ENCODE measurements around the gene FUT9.
"Not testable (repeated sequence)": the region's sequence is repeated elsewhere in the genome, so short reads cannot be mapped to it uniquely, and the experiment has no call there.

The FUT9 gene

GRCh38 chr6:96194675-96195074 lies 178.9 kb downstream of the FUT9 start:
- no peak for DNase-seq

GRCh38 chr6:96195272-96195671 lies 179.5 kb downstream of the FUT9 start:
- no peak for DNase-seq

- DNase-seq: no peak
Observed at GRCh38 chr6:96196633-96197032, 180.9 kb downstream of the FUT9 start.

- no peak for DNase-seq
Observed at GRCh38 chr6:96197241-96197640, 181.5 kb downstream of the FUT9 start.

- no peak for DNase-seq
Observed at GRCh38 chr6:96202571-96202970, 186.8 kb downstream of the FUT9 start.

GRCh38 chr6:96211341-96211740 lies 195.6 kb downstream of the FUT9 start:
- no peak for DNase-seq

- no peak for DNase-seq
Observed at GRCh38 chr6:96212066-96212465, 196.3 kb downstream of the FUT9 start.

DNA sequence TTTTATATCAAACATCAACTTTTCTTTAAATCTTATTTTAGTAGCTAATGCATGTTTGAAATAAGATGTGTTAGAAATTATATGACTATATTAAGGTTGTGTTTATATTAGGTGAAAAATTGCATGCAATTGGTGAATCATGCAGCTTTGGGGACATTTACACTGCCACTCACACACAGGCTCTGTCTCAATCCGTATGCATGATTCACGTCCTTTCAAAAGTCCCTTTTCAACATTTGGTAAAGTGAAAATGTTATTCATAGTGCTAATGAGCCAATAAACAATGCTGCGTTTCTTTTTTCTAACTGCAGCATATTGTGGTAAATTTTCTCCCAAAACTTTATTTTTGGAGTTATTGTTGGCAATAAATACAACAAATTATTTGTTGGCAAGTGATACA lies 198.0 kb downstream of the FUT9 start:
- no peak for DNase-seq

GRCh38 chr6:96223695-96224094 lies 207.9 kb downstream of the FUT9 start:
- DNase-seq: no peak

GRCh38 chr6:96227135-96227534 lies 211.4 kb downstream of the FUT9 start:
- DNase-seq: no peak

- no peak for DNase-seq
Observed at GRCh38 chr6:96234444-96234843, 218.7 kb downstream of the FUT9 start.

DNA sequence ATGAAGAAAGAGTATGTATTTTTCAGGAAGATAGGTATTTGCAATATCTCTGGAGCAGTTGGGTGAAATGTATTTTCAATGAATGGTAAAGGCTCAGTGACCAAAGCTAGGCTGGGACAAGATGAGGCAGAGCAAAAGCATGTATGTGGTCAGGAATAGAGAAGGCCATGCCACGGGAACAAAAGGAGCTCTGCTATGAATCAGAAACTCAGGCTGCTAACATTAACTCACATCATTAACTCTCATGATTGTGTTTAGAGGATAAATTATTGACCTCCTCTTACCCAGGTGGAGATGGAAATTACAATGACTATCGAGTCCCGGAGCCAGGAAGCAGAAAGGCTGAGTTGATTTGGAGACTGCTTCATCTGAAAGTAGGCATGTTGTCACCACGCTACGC lies 220.2 kb downstream of the FUT9 start:
- DNase-seq: no peak

DNA sequence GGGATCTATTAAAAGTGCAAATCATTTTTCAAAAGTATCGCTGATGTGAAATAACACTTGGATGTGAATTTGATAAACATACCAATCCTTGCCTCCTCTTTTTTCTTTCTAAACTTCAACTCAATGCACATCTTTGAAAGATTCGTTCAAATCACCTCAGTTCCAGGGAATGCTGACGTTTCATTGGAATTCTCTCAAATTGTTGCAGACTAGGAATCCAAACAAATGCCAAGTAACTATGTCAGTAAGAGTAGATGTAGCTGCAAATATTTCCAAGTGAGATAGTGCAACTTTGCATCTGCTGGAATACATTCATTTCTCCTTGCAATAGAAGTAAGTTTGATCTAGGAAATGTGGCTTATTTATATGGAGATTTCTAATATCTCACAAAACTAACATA lies 220.7 kb downstream of the FUT9 start:
- DNase-seq: no peak

DNA sequence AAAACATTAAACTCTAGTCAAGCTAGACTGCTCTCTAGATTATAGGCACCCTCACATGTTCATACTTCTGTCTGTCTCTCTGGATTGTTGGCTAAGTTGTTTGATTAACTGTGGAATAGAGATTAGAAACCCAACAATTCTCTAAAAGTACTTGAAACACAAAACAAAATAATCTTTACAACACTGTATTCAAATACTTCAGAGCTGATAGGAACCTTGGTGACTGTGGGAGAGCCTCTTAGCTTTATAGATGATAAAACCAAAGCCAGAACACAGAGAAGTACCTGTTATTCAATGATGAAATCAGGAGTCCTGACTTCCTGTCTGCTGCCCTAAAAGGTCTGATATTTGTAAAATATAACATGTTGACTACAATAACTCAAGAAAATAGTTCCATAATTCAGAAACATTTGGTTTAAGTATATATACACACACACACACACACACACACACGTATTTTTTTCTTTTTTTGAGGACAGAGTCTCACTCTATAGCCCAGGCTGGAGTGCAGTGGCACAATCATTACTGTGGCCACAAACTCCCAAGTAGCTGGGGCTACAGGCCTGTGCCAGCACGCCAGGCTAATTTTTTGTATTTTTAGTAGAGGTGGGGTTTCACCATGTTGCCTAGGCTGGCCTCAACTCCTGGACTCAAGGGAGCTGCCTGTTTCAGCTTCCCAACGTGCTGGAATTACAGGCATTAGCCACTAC lies 222.0 kb downstream of the FUT9 start:
- no peak for DNase-seq

GRCh38 chr6:96246563-96246962 lies 230.8 kb downstream of the FUT9 start:
- DNase-seq: no peak

GRCh38 chr6:96249755-96250154 lies 234.0 kb downstream of the FUT9 start:
- no peak for DNase-seq

DNA sequence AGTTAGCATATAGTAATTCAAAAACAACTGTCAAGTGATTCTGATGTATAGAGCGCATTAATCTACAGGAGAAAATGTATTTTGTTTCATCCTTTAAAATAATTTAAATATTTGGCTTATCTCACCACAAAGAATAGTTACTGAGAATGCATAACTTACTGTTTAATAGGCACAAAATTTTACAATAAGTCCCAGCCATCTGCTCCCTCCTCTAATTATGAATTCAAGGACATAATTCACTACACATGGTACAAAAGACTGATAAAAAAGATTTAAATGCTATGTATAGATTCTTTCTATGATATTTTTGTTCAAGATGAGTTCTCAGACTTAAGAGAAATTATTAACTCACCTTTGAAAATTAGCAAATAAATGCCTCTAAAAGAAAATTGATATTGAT lies 242.0 kb downstream of the FUT9 start:
- no peak for DNase-seq

DNA sequence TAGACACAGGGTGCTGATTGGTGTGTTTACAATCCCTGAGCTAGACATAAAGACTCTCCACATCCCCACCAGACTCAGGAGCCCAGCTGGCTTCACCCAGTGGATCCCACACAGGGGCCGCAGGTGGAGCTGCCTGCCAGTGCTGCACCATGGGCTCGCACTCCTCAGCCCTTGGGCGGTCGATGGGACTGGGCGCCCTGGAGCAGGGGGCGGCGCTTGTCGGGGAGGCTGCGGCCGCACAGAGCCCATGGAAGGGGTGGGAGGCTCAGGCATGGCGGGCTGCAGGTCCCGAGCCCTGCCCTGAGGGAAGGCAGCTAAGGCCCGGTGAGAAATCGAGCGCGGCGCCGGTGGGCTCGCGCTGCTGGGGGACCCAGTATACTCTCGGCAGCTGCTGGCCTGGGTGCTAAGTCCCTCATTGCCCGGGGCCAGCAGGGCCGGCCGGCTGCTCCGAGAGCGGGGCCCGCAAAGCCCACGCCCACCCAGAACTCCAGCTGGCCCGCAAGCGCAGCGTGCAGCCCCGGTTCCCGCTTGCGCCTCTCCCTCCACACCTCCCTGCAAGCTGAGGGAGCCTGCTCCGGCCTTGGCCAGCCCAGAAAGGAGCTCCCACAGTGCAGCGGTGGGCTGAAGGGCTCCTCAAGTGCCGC lies 245.1 kb downstream of the FUT9 start:
- not testable (repeated sequence) for DNase-seq
